Heart left ventricle (tissue), 16 donors: ENCODE measurements around the gene NSD2. TPM values are rescaled to one million over a fixed set of nuclear protein-coding genes. Genes with fewer than 3 reads are reported as not detected.
"Not testable (repeated sequence)": the region's sequence is repeated elsewhere in the genome, so short reads cannot be mapped to it uniquely, and the experiment has no call there.

ENCODE experiments used
- ATAC-seq, 4 donors: fragments of 200-7000 bp; cut with Tn5 transposase; one replicate each; pipeline ENCODE4 v1.9.1; 2020 to 2022; ENCODE audit warnings: moderate library complexity in 4 of 4, mild to moderate bottlenecking in 3 of 4, moderate number of reproducible peaks in 1 of 4
- DNase-seq, 5 donors: peaks; one replicate each; pipeline ENCODE4 v3.0.0-alpha.2; 2020
- H3K27ac ChIP-seq, 12 donors: fragments of 200-600 bp; sonication (generic) in 4 of 12; one replicate each; pipeline versions ENCODE4 v1.5.0 to v1.8.0; 2016 to 2022; ENCODE audit warnings: mild to moderate bottlenecking in 2 of 12
- H3K27me3 ChIP-seq, 9 donors: fragments of 200-600 bp; sonication (generic) in 2 of 9; one replicate each; pipeline versions ENCODE4 v1.5.1 to v1.8.0; 2016 to 2022; ENCODE audit warnings: mild to moderate bottlenecking in 3 of 9
- H3K36me3 ChIP-seq, 9 donors: fragments of 200-600 bp; sonication (generic) in 2 of 9; one replicate each; pipeline versions ENCODE4 v1.5.0 to v1.8.0; 2018 to 2022; ENCODE audit warnings: mild to moderate bottlenecking in 2 of 9
- H3K4me1 ChIP-seq, 12 donors: fragments of 200-600 bp; sonication (generic) in 4 of 12; one replicate each; pipeline versions ENCODE4 v1.5.0 to v1.8.0; 2016 to 2022; ENCODE audit warnings: mild to moderate bottlenecking in 3 of 12
- H3K4me3 ChIP-seq, 12 donors: fragments of 200-600 bp; sonication (generic) in 4 of 12; one replicate each; pipeline versions ENCODE4 v1.5.0 to v1.8.0; 2017 to 2022; ENCODE audit warnings: mild to moderate bottlenecking in 9 of 12, moderate library complexity in 4 of 12
- H3K9me3 ChIP-seq, 12 donors: fragments of 200-600 bp; sonication (generic) in 4 of 12; one replicate each; pipeline versions ENCODE4 v1.5.0 to v1.8.0; 2016 to 2022; ENCODE audit warnings: mild to moderate bottlenecking in 1 of 12
- CTCF ChIP-seq, 12 donors: fragments of 200-600 bp; sonication (generic) in 4 of 12; IDR thresholded peaks; one replicate each; pipeline versions ENCODE4 v1.5.0 to v1.8.0; 2018 to 2022; ENCODE audit warnings: antibody characterized with exemption in 12 of 12, mild to moderate bottlenecking in 5 of 12
- POLR2A ChIP-seq, 2 donors: fragments of 450-650 bp; IDR thresholded peaks; one replicate each; pipeline ENCODE4 v1.6.1; 2017; ENCODE audit warnings: antibody characterized with exemption in 2 of 2, mild to moderate bottlenecking in 2 of 2, moderate library complexity in 2 of 2
- WGBS, 4 donors: extraction: QIAGEN DNeasy Blood & Tissue Kit in 2 of 4; methylation state at CpG; one replicate each; pipeline versions ENCODE4 v1.1.5 to v1.1.7; 2013 to 2018; 5-methylcytosine and 5-hydroxymethylcytosine counted together
- intact Hi-C, 10 donors: fragments of 100-400 bp; cut with DNase I; formaldehyde crosslinking; loops; one replicate each; pipeline versions ENCODE4 v1.11.1 to v1.14.2; 2022
- polyA plus RNA-seq, 2 donors: library from polyadenylated mRNA; stranded (reverse); fragments of 200-250 nt; gene quantifications; one replicate each; pipeline ENCODE4 v1.2.3, GENCODE V29; 2013
- total RNA-seq, 9 donors: library from RNA; depleted of rRNA in 2 of 9; stranded (reverse); fragments of >200 nt in 2 of 9; fragmentation: NEBNext Ultra II Directional in 3 of 9; extraction: Animal tissue kit (Norgen Biotek cat#: 25700) in 3 of 9; gene quantifications; one replicate each; pipeline versions ENCODE4 v1.1.0 to v1.2.4, GENCODE V29; 2016 to 2023
- donor health status: ischemic (EF 13 %, LVEDD 7.1; RV severe dilation, severe dysfunction).
- donor health status: healthy with polysubstance abuse.
- donor health status: DM: no; HTN: yes; CAD: no.
- donor health status: DM: no; HTN: no; CAD: no.
- donor health status: ischemic (EF 25% LVEDD 6.9; RV normal size, moderate dysfunction).
- donor health status: ischemic (EF 25% LVEDD 5.7; RV mildly dilated, moderate dysfunction).
- donor health status: healthy.
- donor health status: DM: yes; HTN: yes; CAD: no.
- donor health status: ischemic (EF 35%, LVEDD 5.7; RV mildly dilated, moderate dysfunction).
- donor health status: nonischemic (EF 11% LVEDD 7.7; RV severe dilation, severe dysfunction).
- donor health status: DM: yes; HTN: yes; CAD: no.
- donor health status: PGD.
- donor health status: ischemic (EF 29% LVEDD 5.4; RV normal size, mild dysfunction).
- donor health status: nonischemic (EF 23%, LVEDD 6.1; RV moderate dilation, normal function).

NSD2 gene
- total and polyA plus RNA-seq, 11 donors = 11.4 to 63.3 (median 39.0) TPM

GRCh38 chr4:1833307-1834046, 37.7 kb upstream of the NSD2 start:
- Histone ChIP-seq H3K9me3 (no peaks in the 10 kb centered on the region), H3K27me3 (no peaks in the 10 kb centered on the region), H3K4me1 (no peaks in the 10 kb centered on the region), H3K27ac (no peak overlapping the region), H3K36me3 (peaks cover 0 to 93% (median 81%) of the 10 kb centered on the region in 9 donors), H3K4me3 (no peak overlapping the region)
- DNase-seq (no peak), ATAC-seq (no peak)
- 91 to 100% (median 94%) methylated on average over 1 to 14 of the region's 14 CpGs for WGBS, 4 donors
- TF ChIP-seq POLR2A (IDR thresholded peaks at IDR 0.05) (no peak), CTCF (IDR thresholded peaks at IDR 0.05) (no peak)
- intact Hi-C loops = no loop called here

GRCh38 chr4:1834047-1834775, 37.0 kb upstream of the NSD2 start:
- H3K36me3 ChIP-seq = peaks cover 0 to 100% (median 89%) of the 10 kb centered on the region in 9 donors
- H3K9me3 ChIP-seq = no peaks in the 10 kb centered on the region
- no peak overlapping the region for H3K27ac ChIP-seq
- intact Hi-C loops = no loop called here
- ATAC-seq (no peak), DNase-seq (no peak)
- WGBS, 4 donors = 84 to 92% (median 87%) methylated on average over 21 of the region's 21 CpGs
- no peak overlapping the region for H3K4me3 ChIP-seq
- no peaks in the 10 kb centered on the region for H3K27me3 ChIP-seq
- TF ChIP-seq CTCF (IDR thresholded peaks at IDR 0.05) (no peak), POLR2A (IDR thresholded peaks at IDR 0.05) (no peak)
- H3K4me1 ChIP-seq = no peaks in the 10 kb centered on the region

- WGBS, 4 donors = 96 to 97% (median 97%) methylated on average over 8 of the region's 8 CpGs
- ATAC-seq, H3K27me3 ChIP-seq, intact Hi-C loops, H3K4me3 ChIP-seq, H3K27ac ChIP-seq, H3K9me3 ChIP-seq, DNase-seq, H3K4me1 ChIP-seq: not testable (repeated sequence)
- H3K36me3 ChIP-seq = peaks cover 0 to 100% (median 96%) of the 10 kb centered on the region in 9 donors
Measured at GRCh38 chr4:1835836-1836235, 35.4 kb upstream of the NSD2 start.

- H3K27me3 ChIP-seq = no peaks in the 10 kb centered on the region
- peak in 1 of 4 donors; percentile 15 for ATAC-seq
- TF ChIP-seq POLR2A (IDR thresholded peaks at IDR 0.05) (no peak), CTCF (IDR thresholded peaks at IDR 0.05) (no peak)
- intact Hi-C loops = no loop called here
- H3K4me1 ChIP-seq = no peaks in the 10 kb centered on the region
- no peak overlapping the region for H3K27ac ChIP-seq
- 92 to 98% (median 95%) methylated on average over 7 of the region's 7 CpGs for WGBS, 4 donors
- H3K9me3 ChIP-seq = no peaks in the 10 kb centered on the region
- H3K36me3 ChIP-seq = peaks cover 0 to 100% (median 95%) of the 10 kb centered on the region in 9 donors
- H3K4me3 ChIP-seq = no peak overlapping the region
- DNase-seq = no peak
Measured at GRCh38 chr4:1836650-1837049, 34.5 kb upstream of the NSD2 start.
